Calu3 (cell line): ENCODE results near the gene PCSK4. TPM values are rescaled to one million over a fixed set of nuclear protein-coding genes. Genes with fewer than 3 reads are reported as not detected.
"Not testable (repeated sequence)": the region's sequence is repeated elsewhere in the genome, so short reads cannot be mapped to it uniquely, and the experiment has no call there.

Experiments
- Bru-seq: library from RNA; stranded (reverse); fragments of 400-500 nt; gene quantifications from one replicate; lab custom pipeline; 2021; lab: Mats Ljungman, UMichigan
- BruChase-seq, 2 experiments: library from RNA; stranded (reverse); fragments of 400-500 nt; gene quantifications; one replicate each; lab custom pipeline; 2021; lab: Mats Ljungman, UMichigan
- BruUV-seq: library from RNA; stranded (reverse); fragments of 400-500 nt; replicated peaks from 2 replicates; lab custom pipeline; 2021; lab: Mats Ljungman, UMichigan
- CTCF ChIA-PET: fragments of 300-600 bp; sonication (Branson Sonifier 250); formaldehyde crosslinking; loops from one replicate; lab custom pipeline; 2022; ENCODE audit warnings: antibody characterized with exemption; lab: Charles Lee
- DNase-seq: peaks from one replicate; pipeline ENCODE4 v3.0.0; 2022
- H3K27ac Mint-ChIP-seq: one replicate; pipeline ENCODE4 v1.8.0; 2022; ENCODE audit warnings: mixed read lengths; ENCODE audit not compliant: unreplicated experiment
- H3K27me3 Mint-ChIP-seq: one replicate; pipeline ENCODE4 v1.8.0; 2022; ENCODE audit warnings: mixed read lengths; ENCODE audit not compliant: unreplicated experiment
- H3K36me3 Mint-ChIP-seq: one replicate; pipeline ENCODE4 v1.8.0; 2022; ENCODE audit warnings: mild to moderate bottlenecking, moderate library complexity, mixed read lengths; ENCODE audit not compliant: insufficient read depth, unreplicated experiment
- H3K4me1 Mint-ChIP-seq: one replicate; pipeline ENCODE4 v1.8.0; 2022; ENCODE audit warnings: mild to moderate bottlenecking, low read depth, mixed read lengths; ENCODE audit not compliant: unreplicated experiment
- H3K4me3 Mint-ChIP-seq: one replicate; pipeline ENCODE4 v1.8.0; 2022; ENCODE audit warnings: mild to moderate bottlenecking, low read depth, moderate library complexity, mixed read lengths; ENCODE audit not compliant: unreplicated experiment
- H3K9me3 Mint-ChIP-seq: one replicate; pipeline ENCODE4 v1.8.0; 2022; ENCODE audit warnings: low read depth, mixed read lengths; ENCODE audit not compliant: unreplicated experiment
- CTCF ChIP-seq: fragments of 200-600 bp; IDR thresholded peaks from one replicate; pipeline ENCODE4 v1.8.0; 2022; ENCODE audit warnings: antibody characterized with exemption; ENCODE audit not compliant: unreplicated experiment
- intact Hi-C: fragments of 100-400 bp; cut with micrococcal nuclease; formaldehyde crosslinking; loops from one replicate; pipeline ENCODE4 v1.10.0; 2022; ENCODE audit not compliant: unreplicated experiment
- long read RNA-seq: library from polyadenylated mRNA; stranded (forward); transcript quantifications from one replicate; pipeline ENCODE4 v2.0.0, GENCODE V29; 2022
- total RNA-seq: library from RNA; stranded (reverse); gene quantifications from 2 replicates; pipeline ENCODE4 v1.2.3, GENCODE V29; 2022

PCSK4 gene
- 4.5 and 5.5 TPM in 2 replicates for total RNA-seq
- percentile 18 among the genes with signal in this experiment for Bru-seq, nascent RNA
- percentile 33 among the genes with signal in this experiment for BruChase-seq, experiment 1, labeled RNA remaining after a 6-hour chase
- percentile 31 among the genes with signal in this experiment for BruChase-seq, experiment 2, labeled RNA remaining after a 2-hour chase
- long read RNA-seq, partial matches to known transcripts = 0 of 1 reads
- long read RNA-seq, other reads (novel, unspliced or antisense) = 1 of 1 reads

GRCh38 chr19:1490311-1491113, at the start of gene PCSK4:
PCSK4 (minus strand) TSS chr19:1490350; CDS start chr19:1490346, 4 bp downstream.
- intact Hi-C loops = no loop called here
- no TSS peak for BruUV-seq
- no peaks in the 10 kb centered on the region for H3K27me3 Mint-ChIP-seq
- peak; percentile 94 for DNase-seq
- no peaks in the 10 kb centered on the region for H3K9me3 Mint-ChIP-seq
- peaks cover 14% of the 10 kb centered on the region for H3K4me1 Mint-ChIP-seq
- no peak for TF ChIP-seq CTCF
- peak within 1 kb of the TSS; percentile 76 for H3K4me3 Mint-ChIP-seq
- peaks cover 21% of the 10 kb centered on the region for H3K36me3 Mint-ChIP-seq
- H3K27ac Mint-ChIP-seq = peak within 1 kb of the TSS; percentile 62
- CTCF ChIA-PET = interaction anchor here (0.6 to 0.9 kb wide), 3 partner anchors 16 to 175 kb away, joined by 4 to 5 read pairs (median 4); no protein-coding TSS in a partner anchor

- H3K4me1 Mint-ChIP-seq, DNase-seq, H3K36me3 Mint-ChIP-seq, H3K27ac Mint-ChIP-seq, intact Hi-C loops, BruUV-seq, H3K9me3 Mint-ChIP-seq, H3K4me3 Mint-ChIP-seq, H3K27me3 Mint-ChIP-seq, CTCF ChIA-PET: not testable (repeated sequence)
Measured at GRCh38 chr19:1539749-1540148, 49.6 kb upstream of the PCSK4 start.

GRCh38 chr19:1538978-1539377, 48.8 kb upstream of the PCSK4 start:
- no peak overlapping the region for H3K27ac Mint-ChIP-seq
- DNase-seq = no peak
- no TSS peak for BruUV-seq
- CTCF ChIA-PET = interaction anchor here (0.7 kb wide), 1 partner anchor 9 kb away, joined by 3 read pairs; no protein-coding TSS in a partner anchor
- no peaks in the 10 kb centered on the region for H3K9me3 Mint-ChIP-seq
- peaks cover under 1% of the 10 kb centered on the region for H3K27me3 Mint-ChIP-seq
- no peaks in the 10 kb centered on the region for H3K36me3 Mint-ChIP-seq
- intact Hi-C loops = no loop called here
- no peaks in the 10 kb centered on the region for H3K4me1 Mint-ChIP-seq
- no peak for TF ChIP-seq CTCF
- H3K4me3 Mint-ChIP-seq = no peak overlapping the region

GRCh38 chr19:1535699-1536098, 45.5 kb upstream of the PCSK4 start:
- H3K4me1 Mint-ChIP-seq, H3K9me3 Mint-ChIP-seq, H3K27ac Mint-ChIP-seq, BruUV-seq, H3K4me3 Mint-ChIP-seq, H3K36me3 Mint-ChIP-seq, intact Hi-C loops, DNase-seq: not testable (repeated sequence)
- H3K27me3 Mint-ChIP-seq = peaks cover 14% of the 10 kb centered on the region
- CTCF ChIA-PET = interaction anchor here (0.7 kb wide), 1 partner anchor 8 kb away, joined by 6 read pairs; no protein-coding TSS in a partner anchor

- peaks cover 21% of the 10 kb centered on the region for H3K27me3 Mint-ChIP-seq
- no peak for TF ChIP-seq CTCF
- no peak for DNase-seq
- H3K4me3 Mint-ChIP-seq = no peak overlapping the region
- no peaks in the 10 kb centered on the region for H3K9me3 Mint-ChIP-seq
- intact Hi-C loops = no loop called here
- no TSS peak for BruUV-seq
- no peak overlapping the region for H3K27ac Mint-ChIP-seq
- H3K4me1 Mint-ChIP-seq = no peaks in the 10 kb centered on the region
- CTCF ChIA-PET = no interaction called here
- H3K36me3 Mint-ChIP-seq = no peaks in the 10 kb centered on the region
Measured at GRCh38 chr19:1534972-1535371, 44.8 kb upstream of the PCSK4 start.
